ENCODE data around the gene DNAJC17.

DNA sequence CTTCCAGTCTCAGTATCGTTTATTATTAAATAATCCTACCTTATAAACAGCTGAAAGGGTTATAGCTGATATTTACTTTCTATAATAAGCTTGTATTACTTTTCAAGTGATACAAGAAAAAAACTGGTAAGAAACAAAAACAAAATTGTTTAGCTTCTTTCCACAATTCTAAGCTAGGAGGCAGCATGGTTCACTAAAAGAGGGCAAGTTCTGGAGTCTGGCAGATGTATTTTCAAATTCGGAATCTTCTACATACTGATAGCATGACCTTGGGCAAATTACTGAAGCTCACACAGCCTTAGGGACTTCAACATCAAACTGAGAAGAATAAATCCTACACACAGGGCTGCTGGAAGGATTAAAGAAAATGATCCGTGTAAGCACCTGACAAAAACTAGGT is 22.1 kb downstream of the DNAJC17 start:
- no peak for TF ChIP-seq CTCF (IDR thresholded peaks at IDR 0.05)
- TF ChIP-seq POLR2A (IDR thresholded peaks at IDR 0.05), result no peak
